ENCODE results near the gene TBRG1.

Gene TBRG1

DNA sequence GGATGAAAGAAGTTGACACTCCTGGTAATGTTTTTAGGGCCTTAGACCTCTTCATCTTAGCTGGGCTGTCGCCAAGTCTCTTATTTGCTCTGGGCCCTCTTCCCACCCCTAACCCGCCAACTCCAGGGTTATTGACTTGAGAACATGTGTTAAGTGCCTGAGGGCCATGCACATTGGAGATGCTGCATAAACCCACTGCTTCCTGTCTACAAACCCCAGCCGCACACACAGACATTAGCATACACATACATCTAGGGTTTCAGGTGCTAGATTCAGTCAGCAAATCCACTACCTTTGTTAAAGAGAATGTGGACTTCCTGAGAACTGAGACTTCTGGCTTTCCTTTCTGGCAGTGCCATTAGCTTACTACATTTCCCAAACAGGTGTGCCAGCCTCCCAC, 10.6 kb upstream of the TBRG1 start:
- no peak for DNase-seq (ENCODE audit: low read depth in 2 of 2)
- no peak overlapping the region for H3K4me3 ChIP-seq (replicated peaks in 1 of 2; ENCODE audit: low read depth in 2 of 2, low read length in 2 of 2)
- TF ChIP-seq, protein P1, sequence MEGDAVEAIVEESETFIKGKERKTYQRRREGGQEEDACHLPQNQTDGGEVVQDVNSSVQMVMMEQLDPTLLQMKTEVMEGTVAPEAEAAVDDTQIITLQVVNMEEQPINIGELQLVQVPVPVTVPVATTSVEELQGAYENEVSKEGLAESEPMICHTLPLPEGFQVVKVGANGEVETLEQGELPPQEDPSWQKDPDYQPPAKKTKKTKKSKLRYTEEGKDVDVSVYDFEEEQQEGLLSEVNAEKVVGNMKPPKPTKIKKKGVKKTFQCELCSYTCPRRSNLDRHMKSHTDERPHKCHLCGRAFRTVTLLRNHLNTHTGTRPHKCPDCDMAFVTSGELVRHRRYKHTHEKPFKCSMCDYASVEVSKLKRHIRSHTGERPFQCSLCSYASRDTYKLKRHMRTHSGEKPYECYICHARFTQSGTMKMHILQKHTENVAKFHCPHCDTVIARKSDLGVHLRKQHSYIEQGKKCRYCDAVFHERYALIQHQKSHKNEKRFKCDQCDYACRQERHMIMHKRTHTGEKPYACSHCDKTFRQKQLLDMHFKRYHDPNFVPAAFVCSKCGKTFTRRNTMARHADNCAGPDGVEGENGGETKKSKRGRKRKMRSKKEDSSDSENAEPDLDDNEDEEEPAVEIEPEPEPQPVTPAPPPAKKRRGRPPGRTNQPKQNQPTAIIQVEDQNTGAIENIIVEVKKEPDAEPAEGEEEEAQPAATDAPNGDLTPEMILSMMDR (IDR thresholded peaks at IDR 0.05; ENCODE audit: low read depth, low read length), result no peak

- no peak overlapping the region for H3K4me3 ChIP-seq (replicated peaks in 1 of 2; ENCODE audit: low read depth in 2 of 2, low read length in 2 of 2)
- TF ChIP-seq, protein P1 (IDR thresholded peaks at IDR 0.05; ENCODE audit: low read depth, low read length), result no peak
- DNase-seq (ENCODE audit: low read depth in 2 of 2), result peak in 1 of 2 donors; percentile 15
Observed at GRCh38 chr11:124612567-124613246, 10.0 kb upstream of the TBRG1 start.

- no peak overlapping the region for H3K4me3 ChIP-seq (replicated peaks in 1 of 2; ENCODE audit: low read depth in 2 of 2, low read length in 2 of 2)
- DNase-seq (ENCODE audit: low read depth in 2 of 2), result no peak
- TF ChIP-seq, protein P1 (IDR thresholded peaks at IDR 0.05; ENCODE audit: low read depth, low read length), result no peak
Observed at GRCh38 chr11:124618863-124619262, 3.8 kb upstream of the TBRG1 start.

DNA sequence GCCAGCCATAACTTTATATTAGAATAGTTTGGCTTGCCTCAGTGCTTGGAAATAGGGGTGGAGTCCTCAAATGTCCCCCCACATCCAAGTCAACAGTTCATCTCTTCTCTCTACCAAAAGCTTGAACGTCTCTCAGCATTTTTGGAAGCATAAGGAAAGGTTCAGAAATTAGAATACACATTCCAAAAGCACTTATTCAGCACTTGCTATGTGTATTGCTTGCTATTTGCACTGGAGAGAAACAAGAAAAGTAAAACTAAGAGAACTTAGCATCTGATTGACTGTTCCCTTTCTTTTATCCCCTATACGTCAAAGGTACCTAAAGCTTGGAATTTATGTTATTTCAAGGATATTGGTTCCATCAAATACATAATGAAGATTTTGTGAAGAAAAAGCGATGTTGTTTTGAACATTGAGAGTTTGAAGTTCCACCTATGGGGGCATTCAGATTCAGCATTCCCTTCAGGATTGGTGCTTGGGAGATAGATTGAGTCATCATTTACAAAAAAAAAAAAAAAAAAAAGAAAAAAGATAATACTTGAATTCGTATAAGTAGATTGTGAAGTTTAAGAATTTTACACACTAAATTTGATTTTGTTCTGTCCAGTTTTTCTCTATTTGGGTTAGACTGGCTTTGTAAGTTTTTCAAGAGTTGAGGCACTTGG, 1.3 kb downstream of the TBRG1 start:
- TF ChIP-seq, protein P1 (IDR thresholded peaks at IDR 0.05; ENCODE audit: low read depth, low read length), result no peak
- H3K4me3 ChIP-seq (replicated peaks in 1 of 2; ENCODE audit: low read depth in 2 of 2, low read length in 2 of 2), result peak overlapping the region; percentile 81 to 87
- peak in 1 of 2 donors; percentile 42 for DNase-seq (ENCODE audit: low read depth in 2 of 2)

GRCh38 chr11:124625504-124626168, 3.0 kb downstream of the TBRG1 start:
- no peak for DNase-seq (ENCODE audit: low read depth in 2 of 2)
- TF ChIP-seq, protein P1 (IDR thresholded peaks at IDR 0.05; ENCODE audit: low read depth, low read length), result no peak
- H3K4me3 ChIP-seq (replicated peaks in 1 of 2; ENCODE audit: low read depth in 2 of 2, low read length in 2 of 2), result no peak overlapping the region

- no peak overlapping the region for H3K4me3 ChIP-seq (replicated peaks in 1 of 2; ENCODE audit: low read depth in 2 of 2, low read length in 2 of 2)
- peak in 1 of 2 donors; percentile 12 for DNase-seq (ENCODE audit: low read depth in 2 of 2)
- TF ChIP-seq, protein P1 (IDR thresholded peaks at IDR 0.05; ENCODE audit: low read depth, low read length), result no peak
Observed at GRCh38 chr11:124627546-124627945, 4.9 kb downstream of the TBRG1 start.

Measured in cardiac fibroblast (primary cell).